Neuronal stem cell (in vitro differentiated cells): ENCODE measurements around the gene DTX1.

Source experiments
- DNase-seq: peaks from one replicate; pipeline ENCODE4 v3.0.0-alpha.2; 2013; ENCODE audit warnings: low spot score
- H2AFZ ChIP-seq: one replicate; pipeline ENCODE4 v1.6.1; 2013; ENCODE audit warnings: mild to moderate bottlenecking, low read length, inconsistent platforms
- H2AK5ac ChIP-seq: 2 replicates; pipeline ENCODE4 v1.6.1; 2013; ENCODE audit warnings: low read depth, mild to moderate bottlenecking, inconsistent platforms, low read length, moderate library complexity, mixed read lengths
- H2BK120ac ChIP-seq: 2 replicates; pipeline ENCODE4 v1.6.1; 2013; ENCODE audit warnings: low read depth, mild to moderate bottlenecking, inconsistent platforms, low read length, moderate library complexity, mixed read lengths
- H2BK12ac ChIP-seq: one replicate; pipeline ENCODE4 v1.6.1; 2013; ENCODE audit warnings: low read length, inconsistent platforms
- H2BK15ac ChIP-seq: 2 replicates; pipeline ENCODE4 v1.6.1; 2013; ENCODE audit warnings: mild to moderate bottlenecking, low read length, inconsistent platforms, mixed read lengths
- H2BK5ac ChIP-seq: one replicate; pipeline ENCODE4 v1.6.1; 2013; ENCODE audit warnings: inconsistent platforms, mild to moderate bottlenecking, low read length, moderate library complexity
- H3K14ac ChIP-seq: one replicate; pipeline ENCODE4 v1.6.1; 2013; ENCODE audit warnings: low read length, inconsistent platforms
- H3K18ac ChIP-seq: 2 replicates; pipeline ENCODE4 v1.6.1; 2013; ENCODE audit warnings: low read length, inconsistent platforms
- H3K23ac ChIP-seq: 2 replicates; pipeline ENCODE4 v1.6.1; 2013; ENCODE audit warnings: low read depth, mild to moderate bottlenecking, mixed read lengths, low read length, inconsistent platforms; ENCODE audit not compliant: poor library complexity
- H3K27ac ChIP-seq: replicated peaks from 3 replicates; pipeline ENCODE4 v1.5.1; 2013; ENCODE audit warnings: low read length, inconsistent platforms
- H3K27me3 ChIP-seq, 3 experiments: 2 replicates each; pipeline ENCODE4 v1.6.1; 2013; ENCODE audit warnings: low read length in 3 of 3, mild to moderate bottlenecking in 2 of 3, inconsistent platforms in 1 of 3, low read depth in 1 of 3, mixed read lengths in 1 of 3, moderate library complexity in 1 of 3; ENCODE audit not compliant: control insufficient read depth in 3 of 3, insufficient read depth in 3 of 3
- H3K36me3 ChIP-seq, 2 donors: replicated peaks in 1 of 2; 2 replicates each; pipeline ENCODE4 v1.6.1; 2013; ENCODE audit warnings: low read length in 2 of 2; ENCODE audit not compliant: control insufficient read depth in 2 of 2, insufficient read depth in 2 of 2
- H3K4ac ChIP-seq: 2 replicates; pipeline ENCODE4 v1.6.1; 2013; ENCODE audit warnings: inconsistent platforms, mild to moderate bottlenecking, low read length, moderate library complexity
- H3K4me1 ChIP-seq, 2 donors: 1 replicate in 1 of 2; 2 replicates in 1 of 2; pipeline ENCODE4 v1.6.1; 2013; ENCODE audit warnings: low read length in 2 of 2, low read depth in 1 of 2; ENCODE audit not compliant: control insufficient read depth in 2 of 2, insufficient read depth in 1 of 2
- H3K4me2 ChIP-seq: one replicate; pipeline ENCODE4 v1.6.1; 2013; ENCODE audit warnings: mild to moderate bottlenecking, low read length, inconsistent platforms; ENCODE audit not compliant: insufficient read depth, poor library complexity, severe bottlenecking
- H3K4me3 ChIP-seq, 2 donors: 2 replicates each; pipeline ENCODE4 v1.5.1; 2013; ENCODE audit warnings: low read length in 2 of 2, mild to moderate bottlenecking in 2 of 2, inconsistent platforms in 1 of 2, moderate library complexity in 1 of 2
- H3K79me1 ChIP-seq: one replicate; pipeline ENCODE4 v1.6.1; 2013; ENCODE audit warnings: low read depth, mild to moderate bottlenecking, inconsistent platforms, low read length, moderate library complexity
- H3K9ac ChIP-seq: one replicate; pipeline ENCODE4 v1.6.1; 2013; ENCODE audit warnings: mild to moderate bottlenecking, low read depth, low read length, inconsistent platforms; ENCODE audit not compliant: poor library complexity
- H3K9me3 ChIP-seq, 2 donors: replicated peaks in 1 of 2; 2 replicates each; pipeline versions ENCODE3 to v1.6.1; 2013; ENCODE audit warnings: low read length in 2 of 2, mild to moderate bottlenecking in 2 of 2, inconsistent platforms in 1 of 2, low read depth in 1 of 2, mixed read lengths in 1 of 2, moderate library complexity in 1 of 2; ENCODE audit not compliant: control insufficient read depth in 2 of 2, insufficient read depth in 1 of 2
- H4K8ac ChIP-seq: one replicate; pipeline ENCODE4 v1.6.1; 2013; ENCODE audit warnings: low read depth, mild to moderate bottlenecking, inconsistent platforms, low read length, moderate library complexity
- H4K91ac ChIP-seq: one replicate; pipeline ENCODE4 v1.6.1; 2013; ENCODE audit warnings: low read length, low read depth, mild to moderate bottlenecking, inconsistent platforms; ENCODE audit not compliant: poor library complexity
- WGBS, 2 donors: extraction: QIAGEN DNeasy Blood & Tissue Kit; methylation state at CpG; one replicate each; pipeline ENCODE4 v1.1.7; 2013; ENCODE audit warnings: missing lambda C conversion rate in 2 of 2, mixed read lengths in 1 of 2; ENCODE audit not compliant: insufficient read length in 2 of 2, insufficient replicate concordance in 1 of 2; ENCODE audit errors: extremely low coverage in 2 of 2; 5-methylcytosine and 5-hydroxymethylcytosine counted together

Gene DTX1

GRCh38 chr12:113064395-113065125, 8.0 kb downstream of the DTX1 start:
- peaks cover 9 to 12% of the 10 kb centered on the region in 2 donors for H3K4me1 ChIP-seq
- H4K91ac ChIP-seq, result no peak overlapping the region
- no peak overlapping the region for H2BK12ac ChIP-seq
- no peak overlapping the region for H3K18ac ChIP-seq
- H2BK5ac ChIP-seq, result no peak overlapping the region
- H2AFZ ChIP-seq, result no peak overlapping the region
- H4K8ac ChIP-seq, result no peak overlapping the region
- H3K23ac ChIP-seq, result no peak overlapping the region
- H3K27ac ChIP-seq, result no peak overlapping the region
- peaks cover 0 to 31% (median 0%) of the 10 kb centered on the region in 3 experiments for H3K27me3 ChIP-seq
- no peaks in the 10 kb centered on the region for H3K36me3 ChIP-seq
- no peak overlapping the region for H3K9ac ChIP-seq
- DNase-seq, result no peak
- no peak overlapping the region for H3K4ac ChIP-seq
- H3K14ac ChIP-seq, result no peak overlapping the region
- no peak overlapping the region for H2AK5ac ChIP-seq
- H3K4me3 ChIP-seq, result no peak overlapping the region
- whole genome bisulfite sequencing, 2 donors, result no CpG with 5 or more reads among the region's 5 CpGs
- no peak overlapping the region for H3K4me2 ChIP-seq
- no peak overlapping the region for H2BK15ac ChIP-seq
- no peaks in the 10 kb centered on the region for H3K79me1 ChIP-seq
- H3K9me3 ChIP-seq, result no peaks in the 10 kb centered on the region
- no peak overlapping the region for H2BK120ac ChIP-seq

DNA sequence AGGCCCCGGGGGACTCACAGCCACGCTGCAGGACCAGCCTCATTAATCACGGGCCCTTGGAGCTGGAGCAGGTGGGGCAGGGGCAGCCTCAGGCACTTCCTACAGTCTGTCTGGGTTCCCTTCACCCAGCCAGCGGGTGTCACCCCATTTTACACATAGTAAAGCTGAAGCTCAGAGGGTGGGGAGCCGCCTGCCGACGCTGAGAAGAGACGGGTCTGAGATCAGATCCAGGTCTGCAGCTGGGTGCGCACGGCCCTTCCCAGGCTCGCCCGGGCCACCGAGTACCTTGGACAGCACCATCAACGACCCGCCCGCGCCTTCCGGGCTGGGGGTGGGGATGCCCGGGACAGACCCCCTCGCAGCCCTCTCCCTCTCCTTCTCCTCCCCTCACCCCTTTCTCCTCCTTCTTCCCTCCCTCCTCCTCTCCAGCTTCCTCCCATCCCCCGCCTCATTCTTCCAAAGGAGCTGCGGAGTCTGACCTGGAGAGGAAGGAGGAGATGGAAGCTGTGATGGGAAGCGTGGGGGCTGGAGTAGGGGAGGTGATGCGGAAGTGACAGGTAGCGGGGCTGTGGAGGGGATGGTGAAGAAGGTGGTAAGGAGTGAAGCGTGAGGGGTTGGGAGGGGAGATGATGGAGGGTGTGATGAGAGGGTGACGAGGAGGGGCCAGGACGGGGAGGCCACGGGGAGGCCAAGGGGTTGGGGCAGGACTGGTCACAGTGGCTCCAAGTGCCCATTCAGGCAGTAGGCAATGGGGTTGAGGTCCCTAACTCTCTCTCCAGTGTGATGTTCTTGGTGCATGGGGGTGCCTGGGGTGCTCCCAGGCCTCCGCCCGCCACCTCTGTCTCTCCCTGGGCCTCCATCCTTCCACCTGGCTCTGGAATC, 8.8 kb downstream of the DTX1 start:
- H2BK120ac ChIP-seq, result no peak overlapping the region
- no peaks in the 10 kb centered on the region for H3K9me3 ChIP-seq
- H3K79me1 ChIP-seq, result no peaks in the 10 kb centered on the region
- H3K4me1 ChIP-seq, result peaks cover 9 to 12% of the 10 kb centered on the region in 2 donors
- no peak overlapping the region for H3K4me2 ChIP-seq
- no peak overlapping the region for H3K27ac ChIP-seq
- peak overlapping the region; percentile 34 for H3K23ac ChIP-seq
- 100% methylated on average over 1 of the region's 31 CpGs; no CpG with 5 or more reads in 1 of the 2 donors for whole genome bisulfite sequencing, 2 donors
- H2BK15ac ChIP-seq, result no peak overlapping the region
- H3K27me3 ChIP-seq, result peaks cover 0 to 23% (median 0%) of the 10 kb centered on the region in 3 experiments
- no peak overlapping the region for H4K8ac ChIP-seq
- H2AK5ac ChIP-seq, result peak overlapping the region; percentile 58
- no peak overlapping the region for H3K14ac ChIP-seq
- no peak overlapping the region for H3K4ac ChIP-seq
- peak overlapping the region; percentile 50 for H3K9ac ChIP-seq
- H3K4me3 ChIP-seq, result no peak overlapping the region
- no peak overlapping the region for H2BK12ac ChIP-seq
- H3K36me3 ChIP-seq, result no peaks in the 10 kb centered on the region
- no peak overlapping the region for H3K18ac ChIP-seq
- no peak overlapping the region for H4K91ac ChIP-seq
- DNase-seq, result peak; percentile 52
- H2AFZ ChIP-seq, result no peak overlapping the region
- no peak overlapping the region for H2BK5ac ChIP-seq

DNA sequence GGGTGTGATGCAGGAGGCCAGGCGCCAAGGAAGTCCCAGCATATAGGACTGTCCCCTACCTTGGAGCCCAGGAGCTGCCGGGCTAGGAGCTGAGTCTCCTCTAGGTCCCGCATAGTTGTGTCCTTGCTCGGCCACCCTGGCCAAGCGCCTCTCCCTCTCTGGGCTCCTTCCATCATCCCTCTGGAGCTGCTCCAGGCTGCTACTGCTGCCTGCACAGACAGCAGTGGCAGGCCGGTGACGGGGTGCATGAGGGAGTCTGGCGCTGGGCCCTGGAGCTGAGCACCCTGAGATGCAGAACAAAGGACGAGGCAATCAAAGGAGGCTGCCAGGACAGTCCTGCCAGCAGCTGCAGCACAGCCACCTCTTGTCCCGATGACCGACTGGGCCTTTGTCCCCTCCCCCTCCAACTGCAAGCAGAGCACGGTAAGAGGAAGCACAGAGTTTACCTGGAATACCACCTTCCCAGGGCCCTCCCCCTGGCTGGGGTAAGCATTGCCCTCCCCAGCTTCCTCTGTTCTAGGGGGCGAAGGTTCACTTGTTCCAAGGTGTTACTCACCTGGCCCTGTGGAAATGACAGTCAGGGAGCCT, 10.4 kb downstream of the DTX1 start:
- Histone ChIP-seq H2BK12ac (no peak overlapping the region), H3K4me3 (no peak overlapping the region), H2AFZ (no peak overlapping the region), H3K27me3 (peaks cover 0 to 15% (median 0%) of the 10 kb centered on the region in 3 experiments), H4K91ac (no peak overlapping the region), H2BK15ac (no peak overlapping the region), H2BK120ac (no peak overlapping the region), H3K18ac (no peak overlapping the region), H2AK5ac (no peak overlapping the region), H2BK5ac (no peak overlapping the region), H3K4me1 (peaks cover 9 to 17% of the 10 kb centered on the region in 2 donors), H3K14ac (no peak overlapping the region), H3K9ac (peak overlapping the region; percentile 34), H3K9me3 (no peaks in the 10 kb centered on the region), H3K79me1 (no peaks in the 10 kb centered on the region), H3K27ac (no peak overlapping the region), H3K4me2 (no peak overlapping the region), H3K4ac (no peak overlapping the region), H3K36me3 (no peaks in the 10 kb centered on the region), H4K8ac (no peak overlapping the region), H3K23ac (no peak overlapping the region)
- no CpG with 5 or more reads among the region's 13 CpGs for WGBS, 2 donors
- no peak for DNase-seq
